ENCODE data around the gene FLNA.

The FLNA gene

DNA sequence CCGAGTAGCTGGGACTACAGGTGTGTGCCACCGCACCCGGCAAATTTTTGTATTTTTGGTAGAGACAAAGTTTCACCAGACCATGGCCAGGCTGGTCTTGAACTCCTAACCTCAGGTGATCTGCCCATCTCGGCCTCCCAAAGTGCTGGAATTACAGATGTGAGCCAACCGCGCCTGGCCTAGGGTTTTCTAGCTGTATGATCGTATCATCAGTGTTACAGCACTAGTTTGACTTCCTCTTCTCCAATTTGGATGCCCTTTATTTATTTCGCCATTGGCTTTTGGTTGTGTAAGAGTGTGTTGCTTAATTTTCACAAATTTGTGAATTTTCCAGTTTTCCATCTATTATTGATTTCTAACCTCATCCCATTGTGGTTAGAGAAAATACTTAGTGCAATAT, 73.6 kb downstream of the FLNA start:
- no peak for DNase-seq

All from NCI-H187 treated with DMSO at 0.1 percent for 48 hours (cell line).